HepG2 (cell line): ENCODE measurements around the gene GGNBP2. TPM values are rescaled to one million over a fixed set of nuclear protein-coding genes. Genes with fewer than 3 reads are reported as not detected.

Experiments
- ATF6 ChIP-seq: sonication (generic); formaldehyde crosslinking; conservative IDR thresholded peaks from 2 replicates; pipeline ENCODE4 v1.4.0; 2020; ENCODE audit warnings: missing genetic modification reagents
- DBP ChIP-seq: sonication (generic); formaldehyde crosslinking; IDR thresholded peaks from 2 replicates; pipeline ENCODE4 v1.4.0; 2020; ENCODE audit warnings: missing genetic modification reagents; ENCODE audit errors: not compliant biosample characterization
- GFI1 ChIP-seq: sonication (generic); formaldehyde crosslinking; IDR thresholded peaks from 2 replicates; pipeline ENCODE4 v1.5.0; 2020; ENCODE audit warnings: missing genetic modification reagents, mild to moderate bottlenecking, borderline replicate concordance
- HMG20B ChIP-seq: conservative IDR thresholded peaks from 2 replicates; pipeline ENCODE4 v1.6.1; 2016; ENCODE audit warnings: missing genetic modification reagents, missing compliant biosample characterization
- HMGXB4 ChIP-seq, 2 experiments: sonication (generic) in 1 of 2; formaldehyde crosslinking in 1 of 2; IDR thresholded peaks; 2 replicates each; pipeline versions ENCODE4 v1.4.0 to v1.6.1; 2018 to 2020; ENCODE audit warnings: missing genetic modification reagents in 2 of 2, borderline replicate concordance in 1 of 2, low read depth in 1 of 2, mild to moderate bottlenecking in 1 of 2, missing biosample characterization in 1 of 2
- IKZF4 ChIP-seq: sonication (generic); formaldehyde crosslinking; IDR thresholded peaks from 2 replicates; pipeline ENCODE4 v1.5.1; 2020; ENCODE audit warnings: borderline replicate concordance, mild to moderate bottlenecking, low read depth, missing genetic modification reagents; ENCODE audit errors: not compliant biosample characterization
- KDM2A ChIP-seq: sonication (generic); formaldehyde crosslinking; IDR thresholded peaks from 2 replicates; pipeline ENCODE4 v1.4.0; 2020; ENCODE audit warnings: low read depth, missing genetic modification reagents, borderline replicate concordance
- MATR3 ChIP-seq: sonication (generic); formaldehyde crosslinking; IDR thresholded peaks from 2 replicates; pipeline ENCODE4 v1.4.0; 2020; ENCODE audit warnings: missing genetic modification reagents
- SRSF1 ChIP-seq: fragments of 200-400 bp; formaldehyde crosslinking; optimal IDR thresholded peaks from 2 replicates; pipeline ENCODE3; 2017; ENCODE audit warnings: mild to moderate bottlenecking, low read depth, low read length, moderate library complexity
- TBP ChIP-seq: sonication (generic); formaldehyde crosslinking; IDR thresholded peaks from 2 replicates; pipeline ENCODE4 v1.5.0; 2020; ENCODE audit warnings: missing genetic modification reagents
- TMF1 ChIP-seq: sonication (generic); formaldehyde crosslinking; IDR thresholded peaks from 2 replicates; pipeline ENCODE4 v1.8.1; 2022; ENCODE audit warnings: low read depth, missing genetic modification reagents
- TP53 ChIP-seq: sonication (generic); formaldehyde crosslinking; conservative IDR thresholded peaks from 2 replicates; pipeline ENCODE4 v1.4.0; 2020; ENCODE audit warnings: missing genetic modification reagents
- TSC22D2 ChIP-seq: sonication (generic); formaldehyde crosslinking; IDR thresholded peaks from 2 replicates; pipeline ENCODE4 v1.5.1; 2020; ENCODE audit warnings: missing genetic modification reagents, mild to moderate bottlenecking, borderline replicate concordance
- ZBTB42 ChIP-seq: sonication (generic); formaldehyde crosslinking; IDR thresholded peaks from 2 replicates; pipeline ENCODE4 v1.5.0; 2020; ENCODE audit warnings: mild to moderate bottlenecking, missing genetic modification reagents
- ZGPAT ChIP-seq: IDR thresholded peaks from 2 replicates; pipeline ENCODE4 v1.6.1; 2016; ENCODE audit warnings: mild to moderate bottlenecking
- ZNF30 ChIP-seq: sonication (generic); formaldehyde crosslinking; IDR thresholded peaks from 2 replicates; pipeline ENCODE4 v1.5.0; 2020; ENCODE audit warnings: mild to moderate bottlenecking, missing genetic modification reagents
- ZNF337 ChIP-seq: sonication (generic); formaldehyde crosslinking; IDR thresholded peaks from 2 replicates; pipeline ENCODE4 v1.5.1; 2020; ENCODE audit warnings: missing genetic modification reagents, low read depth, mild to moderate bottlenecking, borderline replicate concordance
- ZNF574 ChIP-seq: sonication (generic); formaldehyde crosslinking; IDR thresholded peaks from 2 replicates; pipeline ENCODE4 v1.4.0; 2020; ENCODE audit warnings: missing genetic modification reagents
- ZSCAN30 ChIP-seq: sonication (generic); formaldehyde crosslinking; IDR thresholded peaks from 2 replicates; pipeline ENCODE4 v1.5.0; 2020; ENCODE audit warnings: mild to moderate bottlenecking, missing genetic modification reagents
- polyA plus RNA-seq, 8 experiments: library from polyadenylated mRNA; depleted of rRNA in 3 of 8; stranded (reverse) in 7 of 8; unstranded in 1 of 8; fragments of >200 nt; fragmentation: Illumina TruSeq in 4 of 8; extraction: Trizol in 4 of 8; gene quantifications; 2 replicates each; pipeline versions ENCODE4 v1.2.1 to v1.2.3, GENCODE V29; 2011 to 2016; ENCODE audit warnings: low read depth in 4 of 8, missing spikeins in 1 of 8, mixed read lengths in 1 of 8; ENCODE audit not compliant: insufficient read depth in 1 of 8
- total RNA-seq, 5 experiments: library from RNA; depleted of rRNA; stranded (reverse); fragments of >200 nt; fragmentation: Illumina TruSeq; extraction: Trizol; gene quantifications; 2 replicates each; pipeline ENCODE4 v1.2.3, GENCODE V29; 2016; ENCODE audit warnings: low read depth in 1 of 5

The GGNBP2 gene
- total and polyA plus RNA-seq, 2 of the 13 experiments (the other 11 are each of a cell fraction or from before 2014, with no cell fraction given), result 53.3 to 84.2 TPM

GRCh38 chr17:36533935-36534839 lies 10.5 kb upstream of the GGNBP2 start (continued):
- TF ChIP-seq ZNF574 (CRISPR knock-in tag), result peak; percentile 32; the same call in 1 of the 2 replicates
- 0 out of 2 replicates have a peak, but pooled peaks have one; percentile 8 for TF ChIP-seq HMG20B
- no peak; the same call in 1 of the 2 replicates for TF ChIP-seq ZSCAN30 (CRISPR knock-in tag)
- TF ChIP-seq TP53, result no peak
- no peak for TF ChIP-seq GFI1
- no peak for TF ChIP-seq DBP (CRISPR knock-in tag)
- no peak for TF ChIP-seq TMF1
- peak; percentile 14; the same call in 1 of the 2 replicates for TF ChIP-seq KDM2A (CRISPR knock-in tag)
- TF ChIP-seq TSC22D2 (CRISPR knock-in tag), result no peak
- no peak for TF ChIP-seq ZNF337 (CRISPR knock-in tag)
- TF ChIP-seq ZBTB42 (CRISPR knock-in tag), result no peak
- TF ChIP-seq HMGXB4 (CRISPR knock-in tag; IDR thresholded peaks at IDR 0.05; ENCODE audit: borderline replicate concordance in 1 of 2, low read depth in 1 of 2), result peak; percentile 55 to 83; a peak in 3 of 4 replicates
- TF ChIP-seq ATF6 (CRISPR knock-in tag), result no peak
- no peak for TF ChIP-seq SRSF1
- no peak for TF ChIP-seq IKZF4 (CRISPR knock-in tag)
- no peak for TF ChIP-seq ZGPAT (CRISPR knock-in tag)
- TF ChIP-seq TBP, result no peak
- TF ChIP-seq ZNF30 (CRISPR knock-in tag), result no peak
- no peak for TF ChIP-seq MATR3 (CRISPR knock-in tag)
